Measurements from ENCODE around the gene MBD3.
"Not testable (repeated sequence)": the region's sequence is repeated elsewhere in the genome, so short reads cannot be mapped to it uniquely, and the experiment has no call there.

Gene MBD3, protein sequence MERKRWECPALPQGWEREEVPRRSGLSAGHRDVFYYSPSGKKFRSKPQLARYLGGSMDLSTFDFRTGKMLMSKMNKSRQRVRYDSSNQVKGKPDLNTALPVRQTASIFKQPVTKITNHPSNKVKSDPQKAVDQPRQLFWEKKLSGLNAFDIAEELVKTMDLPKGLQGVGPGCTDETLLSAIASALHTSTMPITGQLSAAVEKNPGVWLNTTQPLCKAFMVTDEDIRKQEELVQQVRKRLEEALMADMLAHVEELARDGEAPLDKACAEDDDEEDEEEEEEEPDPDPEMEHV

GRCh38 chr19:1592755-1593500 lies at the start of gene MBD3:
Gene MBD3 (minus strand): TSS chr19:1592865. CDS start chr19:1592631, 234 bp downstream.
- DNase-seq (ENCODE audit: low read depth in 2 of 3, low spot score in 1 of 3): peak; percentile 67 to 81 (median 73)

- not testable (repeated sequence) for DNase-seq (ENCODE audit: low read depth in 2 of 3, low spot score in 1 of 3)
Measured at GRCh38 chr19:1640893-1641448, 48.3 kb upstream of the MBD3 start.

DNA sequence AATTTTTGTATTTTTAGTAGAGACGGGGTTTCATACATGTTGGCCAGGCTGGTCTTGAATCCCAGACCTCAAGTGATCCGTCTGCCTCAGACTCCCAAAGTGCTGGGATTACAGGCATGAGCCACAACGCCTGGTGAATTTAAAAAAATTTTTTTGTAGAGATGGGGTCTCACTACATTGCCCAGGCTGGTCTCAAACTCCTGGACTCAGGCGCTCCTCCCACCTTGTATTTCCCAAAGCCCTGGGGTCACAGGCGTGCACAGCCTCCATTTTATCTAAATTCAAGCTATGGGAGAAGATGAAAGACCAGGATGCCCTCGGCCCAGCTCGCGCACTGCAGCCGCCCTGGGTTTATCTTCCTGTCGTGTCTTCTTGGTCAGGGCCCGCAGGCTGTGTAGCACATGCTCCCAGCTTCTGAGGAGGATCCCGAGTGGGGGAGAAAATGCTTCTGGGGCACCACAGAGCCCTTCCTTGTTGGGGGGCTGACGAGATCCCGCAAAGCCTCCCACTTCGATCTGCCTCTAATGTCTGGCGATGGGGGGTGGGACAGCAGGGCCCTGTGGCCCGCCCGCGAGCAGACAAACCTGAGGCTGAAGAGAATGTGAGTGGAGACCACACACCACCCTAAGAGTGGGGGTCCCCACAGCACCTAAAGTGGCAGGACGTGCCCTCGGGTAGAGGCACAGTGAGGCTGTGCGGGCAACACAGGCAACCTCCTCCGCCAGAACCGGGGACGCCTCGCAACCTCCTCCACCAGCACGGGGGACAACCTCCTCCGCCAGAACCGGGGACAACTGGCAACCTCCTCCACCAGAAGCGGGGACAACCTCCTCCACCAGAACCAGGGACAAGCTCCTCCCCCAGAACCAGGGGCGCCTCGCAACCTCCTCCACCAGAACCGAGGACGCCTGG lies 43.9 kb upstream of the MBD3 start:
- no peak for DNase-seq (ENCODE audit: low read depth in 2 of 3, low spot score in 1 of 3)

DNA sequence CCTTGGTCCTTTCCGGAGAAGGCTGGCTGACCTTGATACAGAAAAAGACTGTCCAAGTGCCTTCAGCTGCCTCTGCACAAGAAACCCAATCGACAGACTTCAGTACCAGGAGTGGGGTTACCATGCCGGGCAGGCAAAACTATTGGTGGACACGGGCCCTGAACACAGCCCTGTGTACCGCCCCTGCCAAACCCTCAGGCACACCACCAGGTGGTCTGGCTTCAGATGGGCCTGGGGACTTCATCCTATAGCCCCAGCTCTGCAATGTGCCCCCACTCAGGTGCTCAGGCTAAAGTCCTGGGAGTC lies 42.2 kb upstream of the MBD3 start:
- DNase-seq (ENCODE audit: low read depth in 2 of 3, low spot score in 1 of 3): no peak

GRCh38 chr19:1634242-1634937 lies 41.7 kb upstream of the MBD3 start:
- DNase-seq (ENCODE audit: low read depth in 2 of 3, low spot score in 1 of 3): no peak

- no peak for DNase-seq (ENCODE audit: low read depth in 2 of 3, low spot score in 1 of 3)
Measured at GRCh38 chr19:1633269-1633826, 40.7 kb upstream of the MBD3 start.

- no peak for DNase-seq (ENCODE audit: low read depth in 2 of 3, low spot score in 1 of 3)
Measured at GRCh38 chr19:1632462-1633268, 40.0 kb upstream of the MBD3 start.

GRCh38 chr19:1631557-1632100 lies 39.0 kb upstream of the MBD3 start:
- no peak for DNase-seq (ENCODE audit: low read depth in 2 of 3, low spot score in 1 of 3)

DNA sequence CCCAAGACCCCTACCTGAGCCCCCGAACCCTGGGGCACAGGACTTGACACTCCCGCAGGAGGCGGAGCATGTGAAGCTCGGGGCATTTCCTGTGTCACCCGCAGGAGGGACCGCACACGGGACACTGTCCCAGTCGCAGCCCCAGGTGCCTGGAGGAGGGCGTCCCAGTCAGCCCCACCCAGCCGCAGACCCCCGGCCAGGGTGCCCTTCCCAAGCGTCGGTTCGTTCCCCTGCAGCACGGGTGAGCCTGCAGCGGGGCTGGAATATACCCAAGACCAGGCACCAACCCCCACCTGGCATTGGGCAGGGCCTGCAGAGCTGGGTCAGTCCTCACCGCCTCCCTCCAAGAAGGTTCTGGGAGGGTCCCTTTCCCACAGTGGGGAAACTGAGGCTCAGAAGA lies 38.1 kb upstream of the MBD3 start:
- DNase-seq (ENCODE audit: low read depth in 2 of 3, low spot score in 1 of 3): no peak

- DNase-seq (ENCODE audit: low read depth in 2 of 3, low spot score in 1 of 3): no peak
Measured at GRCh38 chr19:1630012-1630411, 37.3 kb upstream of the MBD3 start.

- no peak for DNase-seq (ENCODE audit: low read depth in 2 of 3, low spot score in 1 of 3)
Measured at GRCh38 chr19:1629256-1629808, 36.7 kb upstream of the MBD3 start.

GRCh38 chr19:1627194-1627593 lies 34.5 kb upstream of the MBD3 start:
- no peak for DNase-seq (ENCODE audit: low read depth in 2 of 3, low spot score in 1 of 3)

DNA sequence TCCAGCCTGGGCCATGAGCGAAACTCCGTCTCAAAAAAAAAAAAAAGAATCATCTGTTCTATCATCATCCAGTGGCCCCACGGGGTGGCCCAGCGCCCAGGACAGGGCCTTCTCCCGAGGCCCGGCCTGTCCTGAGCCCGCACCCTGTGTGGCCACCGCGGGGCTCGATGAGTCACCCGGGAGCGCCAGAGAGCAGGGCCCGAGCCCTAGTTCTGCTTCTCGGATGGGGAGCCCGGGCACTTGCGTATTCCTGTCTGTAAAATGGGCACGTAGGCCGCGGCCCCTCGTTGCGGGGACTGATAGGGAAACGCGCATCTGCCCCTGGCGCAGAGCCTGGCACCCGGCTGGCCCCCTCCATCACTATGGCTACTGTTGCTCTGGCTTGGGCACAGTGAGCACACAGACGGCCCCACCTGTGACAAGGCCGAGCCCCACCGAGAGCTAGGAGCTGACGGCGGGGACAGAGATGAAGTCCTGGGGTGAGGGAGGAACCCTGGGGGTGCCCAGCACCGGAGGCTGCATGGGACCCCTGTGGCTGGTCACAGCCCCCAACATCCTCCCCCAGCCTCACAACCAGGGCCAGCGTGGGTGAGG lies 33.8 kb upstream of the MBD3 start:
- no peak for DNase-seq (ENCODE audit: low read depth in 2 of 3, low spot score in 1 of 3)

DNA sequence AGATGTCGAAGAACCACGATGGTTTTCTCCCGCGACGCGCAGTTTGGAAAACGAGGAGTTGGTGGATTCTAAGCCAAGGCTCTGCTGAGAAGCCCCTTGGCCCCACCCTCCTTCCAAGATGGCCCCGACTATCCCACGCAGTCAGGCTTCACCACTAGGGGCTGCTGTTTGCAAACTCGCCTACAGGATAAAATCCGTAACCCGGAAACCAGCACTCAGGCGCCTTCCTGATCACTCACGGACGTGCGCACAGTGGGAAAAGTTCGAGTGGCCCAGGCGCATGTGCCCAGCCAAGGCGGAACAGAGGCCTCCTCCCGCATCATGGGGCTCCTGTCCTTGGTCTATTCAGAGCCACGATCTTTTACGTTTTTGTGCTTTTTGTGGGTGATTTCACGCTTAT lies 31.8 kb upstream of the MBD3 start:
- DNase-seq (ENCODE audit: low read depth in 2 of 3, low spot score in 1 of 3): peak in 2 of 3 donors; percentile 41 to 49

- DNase-seq (ENCODE audit: low read depth in 2 of 3, low spot score in 1 of 3): no peak
Measured at GRCh38 chr19:1622541-1622940, 29.9 kb upstream of the MBD3 start.

GRCh38 chr19:1622007-1622406 lies 29.3 kb upstream of the MBD3 start:
- no peak for DNase-seq (ENCODE audit: low read depth in 2 of 3, low spot score in 1 of 3)

DNA sequence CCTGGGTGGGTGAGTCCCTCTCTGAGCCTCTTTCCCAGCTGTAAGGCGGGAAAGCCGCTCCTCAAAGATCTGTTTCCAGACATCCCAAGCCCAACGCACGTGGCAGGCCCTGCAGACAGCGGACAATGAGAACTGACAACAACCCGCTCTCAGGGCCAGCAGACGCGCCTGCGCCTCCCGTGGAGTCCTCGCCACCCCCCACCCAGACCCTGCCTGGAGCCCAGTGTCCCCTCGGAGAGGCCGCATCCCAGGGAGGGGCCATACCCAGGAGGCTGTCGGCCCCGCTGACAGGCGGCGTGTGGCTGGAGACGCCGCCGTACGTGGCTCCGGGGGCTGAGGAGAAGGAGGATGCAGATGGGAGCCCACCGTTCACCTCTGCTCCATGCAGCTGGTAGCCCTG lies 28.9 kb upstream of the MBD3 start:
- DNase-seq (ENCODE audit: low read depth in 2 of 3, low spot score in 1 of 3): no peak

DNA sequence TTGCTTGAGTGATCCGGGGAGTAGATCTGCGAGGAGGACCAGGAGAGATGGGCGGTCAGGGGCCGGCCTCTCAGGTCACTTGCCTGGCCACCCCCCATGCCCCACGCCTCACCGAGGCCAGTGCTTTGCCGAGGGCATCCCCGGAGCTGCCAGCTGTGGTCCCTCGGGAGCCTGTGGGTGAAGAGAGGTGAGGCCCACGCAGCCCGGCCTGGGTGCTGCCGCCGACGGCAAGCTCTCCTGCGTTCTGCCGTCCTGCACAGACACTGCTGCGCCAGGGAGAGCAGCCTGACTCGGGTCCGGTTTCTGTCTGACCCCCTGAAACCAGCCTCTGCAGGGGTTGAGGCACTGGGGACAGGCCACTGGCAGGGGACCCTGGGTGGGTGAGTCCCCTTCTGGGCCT lies 28.4 kb upstream of the MBD3 start:
- no peak for DNase-seq (ENCODE audit: low read depth in 2 of 3, low spot score in 1 of 3)

- no peak for DNase-seq (ENCODE audit: low read depth in 2 of 3, low spot score in 1 of 3)
Measured at GRCh38 chr19:1620502-1620901, 27.8 kb upstream of the MBD3 start.
